OCI-LY3 (cell line): Measurements from ENCODE around the gene METTL24.

ENCODE experiments used
- H2AFZ ChIP-seq: fragments of 200-600, 300-600 bp; shearing (Covaris generic); 2 replicates; pipeline ENCODE4 v1.6.0; 2014; ENCODE audit warnings: antibody characterized with exemption, low read depth, low read length
- H3K27ac ChIP-seq: fragments of 200-600, 300-600 bp; sonication (generic); 2 replicates; pipeline ENCODE4 v1.5.1; 2014; ENCODE audit warnings: mild to moderate bottlenecking, low read length, moderate library complexity, mixed read lengths
- H3K27me3 ChIP-seq: fragments of 200-600, 300-600 bp; sonication (generic); 2 replicates; pipeline ENCODE4 v1.6.1; 2014; ENCODE audit warnings: low read depth, low read length, mixed read lengths
- H3K36me3 ChIP-seq: fragments of 200-600, 300-600 bp; sonication (generic); replicated peaks from 2 replicates; pipeline ENCODE3; 2014; ENCODE audit warnings: low read depth, low read length, mixed read lengths
- H3K4me1 ChIP-seq: fragments of 300-600, 200-600 bp; sonication (generic); 2 replicates; pipeline ENCODE4 v1.6.1; 2014; ENCODE audit warnings: low read length, mixed read lengths
- H3K4me2 ChIP-seq: fragments of 200-600, 300-600 bp; sonication (generic); 2 replicates; pipeline ENCODE4 v1.6.1; 2014; ENCODE audit warnings: low read length, mixed read lengths
- H3K4me3 ChIP-seq: fragments of 300-600, 200-600 bp; sonication (generic); 2 replicates; pipeline ENCODE4 v1.5.1; 2014; ENCODE audit warnings: antibody characterized with exemption, mild to moderate bottlenecking, low read length, moderate library complexity
- H3K79me2 ChIP-seq: fragments of 300-600, 200-600 bp; shearing (Covaris generic); 2 replicates; pipeline ENCODE4 v1.6.1; 2014; ENCODE audit warnings: mild to moderate bottlenecking, low read length, mixed read lengths
- H3K9ac ChIP-seq: fragments of 300-600, 200-600 bp; shearing (Covaris generic); 2 replicates; pipeline ENCODE4 v1.6.0; 2014; ENCODE audit warnings: mild to moderate bottlenecking, low read length, moderate library complexity
- H3K9me3 ChIP-seq: fragments of 200-600, 300-600 bp; shearing (Covaris generic); 2 replicates; pipeline ENCODE4 v1.6.1; 2014; ENCODE audit warnings: low read length, mixed read lengths; ENCODE audit not compliant: insufficient read depth
- H4K20me1 ChIP-seq: fragments of 200-600, 300-600 bp; sonication (generic); 2 replicates; pipeline ENCODE4 v1.6.1; 2016; ENCODE audit warnings: low read length, mixed read lengths; ENCODE audit not compliant: insufficient read depth
- EZH2phosphoT487 ChIP-seq: fragments of 200-600 bp; shearing (Covaris generic); IDR thresholded peaks from 2 replicates; pipeline ENCODE4 v1.6.1; 2018; ENCODE audit warnings: antibody characterized with exemption, mixed run types, low read depth
- TF ChIP-seq, protein P1 (sequence below): fragments of 200-600, 300-600 bp; sonication (generic); IDR thresholded peaks from 2 replicates; pipeline ENCODE4 v1.5.1; 2014; ENCODE audit warnings: antibody characterized with exemption, low read length, low read depth

Gene METTL24

GRCh38 chr6:110387986-110388385 is 29.8 kb upstream of the METTL24 start:
- Histone ChIP-seq H3K4me1 (no peaks in the 10 kb centered on the region), H3K36me3 (no peaks in the 10 kb centered on the region), H2AFZ (no peak overlapping the region), H3K4me2 (no peak overlapping the region), H4K20me1 (no peaks in the 10 kb centered on the region), H3K27ac (no peak overlapping the region), H3K9ac (no peak overlapping the region), H3K27me3 (no peaks in the 10 kb centered on the region), H3K9me3 (no peaks in the 10 kb centered on the region), H3K79me2 (no peaks in the 10 kb centered on the region), H3K4me3 (no peak overlapping the region)
- TF ChIP-seq EZH2phosphoT487 = no peak
- TF ChIP-seq, protein P1, sequence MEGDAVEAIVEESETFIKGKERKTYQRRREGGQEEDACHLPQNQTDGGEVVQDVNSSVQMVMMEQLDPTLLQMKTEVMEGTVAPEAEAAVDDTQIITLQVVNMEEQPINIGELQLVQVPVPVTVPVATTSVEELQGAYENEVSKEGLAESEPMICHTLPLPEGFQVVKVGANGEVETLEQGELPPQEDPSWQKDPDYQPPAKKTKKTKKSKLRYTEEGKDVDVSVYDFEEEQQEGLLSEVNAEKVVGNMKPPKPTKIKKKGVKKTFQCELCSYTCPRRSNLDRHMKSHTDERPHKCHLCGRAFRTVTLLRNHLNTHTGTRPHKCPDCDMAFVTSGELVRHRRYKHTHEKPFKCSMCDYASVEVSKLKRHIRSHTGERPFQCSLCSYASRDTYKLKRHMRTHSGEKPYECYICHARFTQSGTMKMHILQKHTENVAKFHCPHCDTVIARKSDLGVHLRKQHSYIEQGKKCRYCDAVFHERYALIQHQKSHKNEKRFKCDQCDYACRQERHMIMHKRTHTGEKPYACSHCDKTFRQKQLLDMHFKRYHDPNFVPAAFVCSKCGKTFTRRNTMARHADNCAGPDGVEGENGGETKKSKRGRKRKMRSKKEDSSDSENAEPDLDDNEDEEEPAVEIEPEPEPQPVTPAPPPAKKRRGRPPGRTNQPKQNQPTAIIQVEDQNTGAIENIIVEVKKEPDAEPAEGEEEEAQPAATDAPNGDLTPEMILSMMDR = no peak

DNA sequence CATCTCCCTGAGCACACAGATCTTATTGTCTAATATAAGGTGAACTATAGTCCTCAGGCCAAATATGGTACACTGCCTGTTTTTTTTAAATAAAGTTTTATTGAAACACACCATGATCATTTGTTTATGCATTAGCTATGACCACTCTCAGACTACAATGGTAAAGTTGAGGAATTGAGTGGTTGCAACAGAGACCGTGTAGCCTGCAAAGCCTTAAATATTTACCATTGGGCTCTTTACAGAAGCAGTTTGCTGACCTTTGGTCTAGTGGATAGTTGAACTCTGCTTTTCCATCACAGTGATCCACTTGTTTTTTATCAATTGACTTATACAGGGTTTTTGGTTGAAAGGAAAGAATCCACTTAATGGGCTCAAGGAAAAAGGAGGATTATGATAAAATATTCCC is 27.3 kb upstream of the METTL24 start:
- Histone ChIP-seq H3K36me3 (no peaks in the 10 kb centered on the region), H2AFZ (no peak overlapping the region)
- TF ChIP-seq, protein P1 = no peak
- TF ChIP-seq EZH2phosphoT487 = no peak

GRCh38 chr6:110378552-110378951 is 20.4 kb upstream of the METTL24 start:
- Histone ChIP-seq H3K4me1 (no peaks in the 10 kb centered on the region), H3K27ac (no peak overlapping the region), H3K36me3 (no peaks in the 10 kb centered on the region), H3K9ac (no peak overlapping the region), H3K9me3 (no peaks in the 10 kb centered on the region), H4K20me1 (no peaks in the 10 kb centered on the region), H3K4me2 (no peak overlapping the region), H3K27me3 (no peaks in the 10 kb centered on the region), H2AFZ (no peak overlapping the region), H3K79me2 (no peaks in the 10 kb centered on the region), H3K4me3 (no peak overlapping the region)
- TF ChIP-seq EZH2phosphoT487 = no peak
- TF ChIP-seq, protein P1 = no peak

More for the DNA sequence above, 27.3 kb upstream of the METTL24 start:
- Histone ChIP-seq H3K9ac (no peak overlapping the region), H3K27ac (no peak overlapping the region), H3K4me3 (no peak overlapping the region), H3K9me3 (no peaks in the 10 kb centered on the region), H3K4me2 (no peak overlapping the region), H4K20me1 (no peaks in the 10 kb centered on the region), H3K4me1 (no peaks in the 10 kb centered on the region), H3K79me2 (no peaks in the 10 kb centered on the region), H3K27me3 (no peaks in the 10 kb centered on the region)

DNA sequence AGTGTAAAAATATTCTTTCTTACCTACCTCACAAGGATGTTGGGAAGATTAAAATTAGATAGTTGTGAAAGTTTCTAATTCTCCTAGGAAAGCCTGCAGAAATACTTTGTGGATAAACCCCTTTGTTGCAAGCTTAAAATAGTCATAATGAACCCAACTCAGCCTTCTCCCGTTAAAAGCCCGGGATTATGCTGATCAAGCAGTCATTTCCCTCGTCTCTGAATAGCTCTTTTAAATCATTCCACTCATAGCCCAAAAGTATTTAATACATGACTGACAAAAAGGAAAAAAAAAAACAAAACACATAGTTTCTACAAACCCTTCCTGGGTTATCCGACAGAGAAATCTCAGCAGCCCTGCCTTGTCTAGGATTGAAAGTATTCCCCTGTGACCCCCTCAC is 10.9 kb upstream of the METTL24 start:
- Histone ChIP-seq H4K20me1 (no peaks in the 10 kb centered on the region), H3K9ac (no peak overlapping the region), H2AFZ (no peak overlapping the region), H3K4me2 (no peak overlapping the region), H3K79me2 (no peaks in the 10 kb centered on the region), H3K4me3 (no peak overlapping the region), H3K9me3 (no peaks in the 10 kb centered on the region), H3K27ac (no peak overlapping the region), H3K27me3 (0 out of 2 replicates have a peak, but pooled peaks cover 5% of the 10 kb centered on the region), H3K4me1 (no peaks in the 10 kb centered on the region), H3K36me3 (no peaks in the 10 kb centered on the region)
- TF ChIP-seq, protein P1 = no peak
- no peak for TF ChIP-seq EZH2phosphoT487
